HG03175 (cell line): ENCODE data around the gene FLNB.

ENCODE experiments used
- ATAC-seq: cut with Tn5 transposase; IDR thresholded peaks from one replicate; pipeline ENCODE4 v1.9.1; 2021; ENCODE audit warnings: mild to moderate bottlenecking, moderate library complexity; ENCODE audit not compliant: unreplicated experiment

The FLNB gene

DNA sequence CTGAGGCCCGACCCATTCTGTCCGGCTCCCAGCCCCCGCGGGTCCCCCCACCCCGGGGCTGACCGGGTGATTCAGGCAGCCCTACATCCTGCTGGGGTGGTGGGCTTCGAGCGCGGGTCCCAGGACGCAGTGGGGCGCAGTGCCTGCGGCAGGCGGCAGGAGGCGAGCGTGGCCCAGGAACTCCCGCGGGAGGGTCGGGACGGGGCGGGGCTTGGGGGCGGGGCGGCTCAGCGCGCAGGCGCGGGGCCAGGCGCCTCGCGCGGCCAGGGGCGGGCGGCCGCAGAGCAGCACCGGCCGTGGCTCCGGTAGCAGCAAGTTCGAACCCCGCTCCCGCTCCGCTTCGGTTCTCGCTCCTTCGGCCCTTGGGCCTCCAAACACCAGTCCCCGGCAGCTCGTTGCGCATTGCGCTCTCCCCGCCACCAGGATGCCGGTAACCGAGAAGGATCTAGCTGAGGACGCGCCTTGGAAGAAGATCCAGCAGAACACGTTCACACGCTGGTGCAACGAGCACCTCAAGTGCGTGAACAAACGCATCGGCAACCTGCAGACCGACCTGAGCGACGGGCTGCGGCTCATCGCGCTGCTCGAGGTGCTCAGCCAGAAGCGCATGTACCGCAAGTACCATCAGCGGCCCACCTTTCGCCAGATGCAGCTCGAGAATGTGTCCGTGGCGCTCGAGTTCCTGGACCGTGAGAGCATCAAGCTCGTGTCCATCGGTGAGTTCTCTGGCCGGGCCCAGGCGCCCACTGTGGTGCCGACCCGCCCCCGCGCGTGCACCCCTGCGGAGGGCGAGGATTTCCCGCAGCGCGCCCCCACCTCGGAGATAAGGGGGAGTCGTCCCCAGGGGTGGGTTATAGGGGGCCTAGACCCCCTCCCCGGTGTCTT, at the start of gene FLNB:
Gene FLNB, plus strand, starts transcription at position 282 of the 885 bp plus-strand sequence. Its CDS starts 143 bp downstream, at position 425.
- peak; percentile 67 for ATAC-seq

DNA sequence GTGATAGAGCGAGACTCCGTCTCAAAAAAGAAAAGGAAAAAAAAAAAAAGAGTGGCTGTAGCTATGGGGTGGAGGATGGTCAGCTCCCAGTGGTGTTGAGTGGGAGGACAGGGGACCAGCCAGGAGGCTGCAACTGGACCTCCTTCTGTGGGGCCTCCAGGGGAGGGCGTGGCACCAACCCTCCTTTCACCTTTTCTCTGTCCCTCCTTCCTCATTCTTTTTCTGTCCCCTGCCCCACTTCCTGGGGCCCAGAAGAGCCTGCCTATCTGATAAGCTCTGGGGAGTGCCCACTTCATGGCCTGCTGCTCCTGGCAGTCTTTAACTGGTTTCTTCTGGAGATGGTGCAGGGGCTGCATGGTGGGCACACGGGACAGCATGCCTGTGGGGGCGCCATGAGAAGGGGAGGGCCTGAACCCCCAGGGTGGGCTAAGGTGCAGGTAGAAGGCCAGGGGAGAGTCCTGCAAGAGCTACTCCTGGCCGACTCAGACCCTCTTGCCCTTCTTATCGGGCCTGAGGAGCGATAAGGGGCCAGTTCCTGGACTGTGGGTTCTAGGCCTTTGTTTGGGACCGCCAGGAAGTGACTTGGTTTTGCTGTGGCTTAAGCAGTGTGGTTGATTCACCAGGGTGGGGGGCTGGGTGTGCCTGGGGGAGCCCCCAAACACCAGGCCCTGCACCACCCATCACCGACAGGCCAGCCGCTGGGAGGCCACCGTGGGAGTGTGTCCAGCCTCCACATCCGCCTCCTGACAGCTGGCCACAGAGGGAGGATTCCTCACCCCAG, 49.4 kb upstream of the FLNB start:
- ATAC-seq, result no peak

- no peak for ATAC-seq
Measured at GRCh38 chr3:57959423-57960173, 48.6 kb upstream of the FLNB start.

DNA sequence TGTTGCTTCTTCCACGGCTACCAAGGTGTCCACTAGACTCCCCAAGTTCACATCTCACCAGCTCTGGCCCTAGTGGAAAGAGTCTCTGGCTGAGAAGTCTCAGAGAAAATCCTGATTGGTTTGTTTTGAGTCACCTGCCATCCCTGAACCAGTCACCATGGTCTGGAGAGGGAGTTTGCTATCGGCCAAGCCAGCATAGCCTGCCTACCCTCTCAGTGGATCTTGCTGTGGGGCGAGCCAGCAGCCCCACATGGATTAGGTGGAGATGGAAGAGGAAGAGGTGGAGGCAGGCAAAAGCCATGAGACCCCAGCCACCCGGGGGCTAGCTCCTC, 48.1 kb upstream of the FLNB start:
- ATAC-seq, result no peak

GRCh38 chr3:57961177-57961827, 46.9 kb upstream of the FLNB start:
- no peak for ATAC-seq

GRCh38 chr3:57961828-57962447, 46.3 kb upstream of the FLNB start:
- ATAC-seq, result no peak

DNA sequence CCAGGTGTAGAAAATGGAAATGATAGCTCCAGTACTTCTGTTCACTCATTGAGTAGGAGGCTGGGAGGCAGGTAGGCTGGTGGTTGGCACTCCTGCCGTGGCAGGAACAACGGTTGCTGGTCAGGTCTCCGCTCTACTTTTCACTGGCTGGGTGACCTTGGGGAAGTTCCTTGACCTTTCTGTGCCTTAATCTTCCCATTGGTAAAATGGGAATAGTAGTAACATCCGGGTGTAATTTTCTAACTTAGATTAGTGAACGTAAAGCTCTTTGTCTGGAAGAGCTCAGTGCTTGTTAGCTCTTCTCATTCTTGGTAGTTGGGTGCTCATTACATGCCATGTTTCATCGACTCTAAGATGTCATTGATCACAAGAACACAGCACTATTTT, 45.8 kb upstream of the FLNB start:
- no peak for ATAC-seq

- no peak for ATAC-seq
Measured at GRCh38 chr3:57963811-57964346, 44.3 kb upstream of the FLNB start.

- no peak for ATAC-seq
Measured at GRCh38 chr3:57966829-57967228, 41.4 kb upstream of the FLNB start.

DNA sequence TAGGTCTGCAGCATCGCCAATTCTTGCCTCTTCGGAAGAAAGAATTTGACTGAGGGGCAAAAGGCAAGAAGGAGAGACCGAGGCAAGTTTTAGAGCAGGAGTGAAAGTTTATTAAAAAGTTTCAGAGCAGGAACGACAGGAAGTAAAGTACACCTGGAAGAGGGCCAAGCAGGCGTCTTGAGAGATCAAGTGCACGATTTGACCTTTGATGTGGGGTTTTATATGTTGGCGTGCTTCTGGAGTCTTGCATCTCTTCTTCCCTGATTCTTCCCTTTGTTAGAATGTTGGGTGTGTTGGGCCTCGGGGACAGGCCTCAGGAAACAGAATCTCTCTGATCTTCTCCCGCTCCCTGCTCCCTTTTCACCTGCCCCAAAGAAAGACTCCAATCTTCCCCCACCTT, 40.6 kb upstream of the FLNB start:
- no peak for ATAC-seq

GRCh38 chr3:57968501-57968900, 39.7 kb upstream of the FLNB start:
- no peak for ATAC-seq

- ATAC-seq, result no peak
Measured at GRCh38 chr3:57971975-57972374, 36.2 kb upstream of the FLNB start.

DNA sequence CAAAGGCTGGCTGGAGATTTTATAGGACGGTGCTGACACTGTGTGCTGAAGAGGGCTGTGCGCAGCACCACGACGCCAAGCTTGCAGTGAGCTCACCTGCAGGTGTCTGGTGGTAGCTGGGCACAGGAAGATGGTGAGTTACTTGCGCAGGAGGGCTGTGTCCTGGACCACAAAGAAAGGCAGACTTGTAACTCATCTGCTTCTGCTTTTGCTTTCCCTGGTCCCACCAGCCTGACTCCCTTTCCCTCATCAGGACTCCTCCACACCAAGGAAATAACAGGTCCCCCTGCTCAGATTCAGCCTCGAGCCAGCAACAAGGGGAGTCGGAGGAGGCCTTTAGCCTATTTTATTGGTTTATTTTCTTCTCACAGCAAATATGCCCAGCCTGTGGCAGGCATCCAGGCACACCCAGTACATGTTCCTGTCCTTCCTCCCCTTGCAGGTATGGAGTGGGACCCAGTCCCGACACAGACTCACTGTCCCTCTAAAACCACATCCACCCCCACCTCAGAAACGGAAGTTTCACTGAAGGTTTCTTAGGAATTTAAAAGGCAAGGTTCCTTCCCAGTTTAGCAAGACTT, 35.6 kb upstream of the FLNB start:
- ATAC-seq, result no peak

DNA sequence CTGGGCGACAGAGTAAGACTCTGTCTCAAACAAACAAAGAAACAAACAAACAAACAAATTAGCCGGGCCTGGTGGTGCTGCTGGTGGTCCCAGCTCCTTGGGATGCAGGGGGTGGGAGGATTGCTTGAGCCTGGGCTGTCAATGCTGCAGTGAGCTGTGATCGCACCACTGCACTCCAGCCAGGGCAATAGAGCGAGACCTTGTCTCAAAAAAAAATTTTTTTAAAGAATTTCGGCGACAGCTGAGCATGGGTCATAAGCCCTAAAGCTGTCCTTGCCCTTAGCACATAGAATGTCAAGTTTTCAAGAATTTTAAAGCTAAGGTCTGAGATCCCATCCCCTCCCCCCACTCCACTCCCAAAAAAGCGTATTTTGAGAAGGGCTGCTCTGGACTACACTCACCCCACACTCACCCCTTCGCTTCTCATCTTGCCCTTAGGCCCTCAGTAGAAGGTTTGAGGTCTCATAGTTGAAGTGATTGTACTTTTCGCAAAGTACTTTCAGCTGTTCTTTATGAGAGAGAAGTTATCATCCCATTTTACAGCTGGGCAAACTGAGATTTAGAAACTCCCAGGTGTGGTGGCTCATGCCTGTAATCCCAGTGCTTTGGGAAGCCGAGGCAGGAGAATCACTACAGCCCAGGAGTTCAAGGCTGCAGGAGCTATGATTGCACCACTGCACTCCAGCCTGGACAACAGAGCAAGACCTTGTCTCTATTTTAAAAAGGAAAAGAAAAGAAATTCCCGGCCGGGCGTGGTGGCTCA, 34.3 kb upstream of the FLNB start:
- no peak for ATAC-seq

- no peak for ATAC-seq
Measured at GRCh38 chr3:57974796-57975388, 33.3 kb upstream of the FLNB start.

DNA sequence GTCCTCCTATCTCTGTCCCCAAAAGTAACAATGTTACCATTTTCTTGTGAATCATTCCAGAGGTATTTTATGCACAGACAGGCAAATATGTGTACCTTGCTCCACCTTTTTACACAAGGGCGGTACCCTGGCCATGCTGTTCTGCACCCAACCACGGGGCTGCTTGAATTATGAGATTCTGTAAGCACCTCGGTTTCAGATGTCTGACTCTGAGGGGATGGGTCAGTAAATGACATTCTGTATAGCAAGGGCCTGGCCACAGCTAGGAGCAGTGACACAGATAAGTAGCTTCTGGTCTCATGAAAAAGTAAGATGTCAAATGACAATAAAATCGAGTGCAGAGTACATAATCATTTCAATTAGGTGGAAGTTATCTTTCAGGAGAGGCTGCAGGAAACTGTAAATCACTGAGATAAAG, 30.4 kb upstream of the FLNB start:
- no peak for ATAC-seq

DNA sequence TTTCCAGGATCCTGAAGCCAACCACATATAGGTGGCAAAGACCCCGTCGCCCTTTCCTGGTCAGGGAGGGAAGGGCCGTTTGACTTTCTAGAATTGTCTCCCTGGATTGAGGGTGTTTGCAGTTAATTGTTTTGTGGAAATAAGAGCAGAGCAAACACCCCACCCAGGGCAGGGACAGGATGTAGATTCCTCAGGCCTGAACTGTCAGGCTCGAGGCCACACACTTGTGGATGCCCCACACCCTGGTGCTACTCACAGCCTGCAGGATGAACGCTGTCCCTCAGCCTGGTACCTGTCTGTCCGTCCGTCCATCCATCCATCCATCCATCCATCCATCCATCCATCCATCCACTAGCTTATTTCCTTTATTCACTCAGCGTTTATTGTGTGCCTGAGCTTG, 29.9 kb upstream of the FLNB start:
- no peak for ATAC-seq

DNA sequence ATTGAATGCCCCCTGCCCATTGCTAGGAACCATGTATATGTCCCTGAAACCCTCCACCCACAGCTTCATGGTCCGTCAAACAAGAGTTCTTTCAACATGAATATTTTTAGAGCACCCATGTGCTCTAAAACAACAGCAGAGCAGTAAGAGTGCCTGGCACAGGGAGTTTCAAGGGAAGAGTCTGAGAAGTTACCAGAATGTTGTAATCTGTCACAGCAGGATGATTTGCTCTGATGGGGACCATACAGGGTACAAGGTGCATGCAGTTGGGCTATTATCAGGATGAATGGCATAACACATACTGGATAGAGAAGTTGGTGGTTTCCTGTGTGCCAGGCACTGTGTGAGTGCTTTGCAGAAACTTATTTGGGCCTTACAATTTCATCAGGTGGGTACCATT, 27.8 kb upstream of the FLNB start:
- no peak for ATAC-seq
